ENCODE results near the gene RSPRY1. TPM values are rescaled to one million over a fixed set of nuclear protein-coding genes. Genes with fewer than 3 reads are reported as not detected.
A peak's percentile ranks its signal among the peaks of the same experiment; 100 is the strongest.

RSPRY1 gene
- total and polyA plus RNA-seq, 5 experiments from 2014 or later = 25.9 to 34.6 (median 29.3) TPM

DNA sequence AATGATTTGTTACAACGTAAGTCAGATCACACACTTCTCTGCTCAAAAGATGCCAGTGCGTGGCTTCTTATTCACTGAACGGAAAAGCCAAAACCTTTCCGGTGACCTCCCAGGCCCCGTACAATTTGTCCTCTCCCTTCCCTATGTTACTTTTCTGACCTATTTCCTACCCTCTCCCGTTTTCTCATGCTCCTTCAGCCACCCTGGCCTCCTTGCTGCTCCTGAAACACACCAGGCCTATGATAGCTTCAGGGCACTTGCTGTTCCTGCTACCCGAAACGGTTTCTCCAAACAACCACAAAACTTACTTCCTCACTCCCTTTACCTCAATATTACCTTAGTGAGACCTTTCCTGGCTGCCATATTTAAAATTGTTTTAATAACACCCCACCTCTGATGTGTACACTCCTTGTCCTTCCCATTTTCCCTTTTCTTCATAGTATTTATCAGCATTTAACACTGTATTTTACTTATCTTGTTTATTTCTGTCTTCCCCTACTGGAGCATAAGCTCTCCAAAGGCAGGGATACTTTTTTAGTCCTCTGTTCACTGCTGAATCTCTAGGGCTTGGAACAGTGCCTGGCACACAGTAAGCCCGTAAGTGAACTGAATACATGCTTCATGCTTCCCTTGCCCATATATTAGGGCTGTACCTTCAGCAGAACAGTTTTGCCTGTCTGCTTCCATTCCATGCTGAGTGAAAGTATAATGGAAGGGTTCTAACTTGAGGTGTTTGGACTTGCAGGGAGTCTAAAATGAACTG is 48.0 kb downstream of the RSPRY1 start:
- peak overlapping the region in 4 of 10 donors; percentile 11 to 40 (median 28) for H3K27ac Mint-ChIP-seq
- H3K27me3 Mint-ChIP-seq = no peaks in the 10 kb centered on the region
- ATAC-seq (no peak), DNase-seq (no peak)
- H3K9me3 Mint-ChIP-seq = no peaks in the 10 kb centered on the region
- H3K4me1 Mint-ChIP-seq = peaks cover 0 to 15% (median 2%) of the 10 kb centered on the region in 4 donors
- H3K36me3 Mint-ChIP-seq = peaks cover 10 to 85% (median 41%) of the 10 kb centered on the region in 3 donors
- POLR2A ChIA-PET = no interaction called here
- no peak overlapping the region for H3K4me3 Mint-ChIP-seq

DNA sequence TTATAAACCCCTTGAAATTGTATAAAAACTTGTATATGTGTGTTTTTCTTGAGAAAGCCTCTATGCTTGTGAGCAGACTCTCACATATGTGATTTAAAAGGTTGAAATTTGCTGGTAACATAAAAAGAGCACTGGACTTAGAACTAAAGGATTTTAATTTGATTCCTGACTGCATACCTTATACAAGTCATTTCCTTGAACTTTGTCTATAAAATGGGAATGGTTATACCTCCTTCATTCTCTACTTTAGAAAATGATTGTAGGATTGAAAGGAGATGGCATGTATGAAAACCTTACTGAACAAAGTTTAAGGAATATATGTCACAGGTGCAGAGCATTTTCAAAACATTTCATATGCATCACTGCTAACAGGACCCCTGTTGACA is 48.6 kb downstream of the RSPRY1 start:
- no peaks in the 10 kb centered on the region for H3K27me3 Mint-ChIP-seq
- no peak for DNase-seq
- POLR2A ChIA-PET = no interaction called here
- no peak overlapping the region for H3K4me3 Mint-ChIP-seq
- peaks cover 10 to 85% (median 42%) of the 10 kb centered on the region in 3 donors for H3K36me3 Mint-ChIP-seq
- H3K4me1 Mint-ChIP-seq = peaks cover 0 to 15% (median 2%) of the 10 kb centered on the region in 4 donors
- H3K9me3 Mint-ChIP-seq = no peaks in the 10 kb centered on the region
- H3K27ac Mint-ChIP-seq = peak overlapping the region in 1 of 10 donors; percentile 13
- ATAC-seq = no peak

DNA sequence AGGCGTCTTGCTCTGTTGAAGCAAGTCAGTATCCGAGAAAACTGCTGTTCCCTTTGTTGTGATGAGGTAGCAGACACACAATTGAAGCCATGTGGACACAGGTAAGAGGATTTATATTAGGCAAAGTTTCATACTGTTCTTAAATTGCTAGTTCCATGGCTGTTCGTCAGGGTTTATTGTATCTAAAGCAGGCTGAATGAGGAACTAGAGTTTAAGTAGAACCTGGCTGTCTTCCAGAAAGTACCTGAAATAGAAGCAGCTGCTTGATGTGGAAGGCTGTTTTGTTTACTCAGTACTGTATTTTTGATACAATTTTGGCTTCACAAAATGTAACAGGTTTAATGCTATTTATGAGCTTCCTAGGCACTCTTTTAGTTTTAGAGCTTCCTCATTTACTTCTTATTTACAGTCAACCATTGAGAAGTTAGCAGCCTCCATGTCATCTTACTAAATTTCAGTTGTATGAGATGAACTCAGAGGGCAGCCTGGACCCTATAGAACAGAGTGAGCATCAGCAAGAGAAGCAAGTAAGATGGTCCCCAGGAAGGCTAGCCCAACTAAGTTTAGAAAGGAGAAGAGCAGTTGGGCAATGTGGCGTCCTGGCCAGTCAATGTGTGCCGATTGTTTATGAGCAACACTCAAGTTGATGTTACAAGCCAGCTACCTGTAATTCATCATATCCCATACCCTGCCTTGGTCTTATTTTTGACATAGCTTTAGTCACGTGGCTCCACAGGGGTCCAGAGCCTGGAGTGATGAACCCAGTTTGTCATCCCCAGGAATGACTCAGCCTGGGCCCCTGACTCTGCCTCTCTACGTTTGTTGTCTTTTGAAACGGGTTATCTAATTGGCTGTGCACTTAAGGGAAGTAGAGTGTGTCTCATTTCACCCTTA is 49.2 kb downstream of the RSPRY1 start:
- no peaks in the 10 kb centered on the region for H3K27me3 Mint-ChIP-seq
- H3K4me3 Mint-ChIP-seq = peak overlapping the region in 1 of 10 donors; percentile 13
- H3K27ac Mint-ChIP-seq = peak overlapping the region in 5 of 10 donors; percentile 3 to 72 (median 57)
- peaks cover 10 to 81% (median 38%) of the 10 kb centered on the region in 3 donors for H3K36me3 Mint-ChIP-seq
- no peaks in the 10 kb centered on the region for H3K9me3 Mint-ChIP-seq
- peaks cover 0 to 15% (median 2%) of the 10 kb centered on the region in 4 donors for H3K4me1 Mint-ChIP-seq
- POLR2A ChIA-PET = interaction anchor here (0.8 to 1.2 kb wide), 2 partner anchors 10 to 48 kb away, joined by 3 to 4 read pairs; partner anchors contain the start of gene ARL2BP
- ATAC-seq (no peak), DNase-seq (no peak)

DNA sequence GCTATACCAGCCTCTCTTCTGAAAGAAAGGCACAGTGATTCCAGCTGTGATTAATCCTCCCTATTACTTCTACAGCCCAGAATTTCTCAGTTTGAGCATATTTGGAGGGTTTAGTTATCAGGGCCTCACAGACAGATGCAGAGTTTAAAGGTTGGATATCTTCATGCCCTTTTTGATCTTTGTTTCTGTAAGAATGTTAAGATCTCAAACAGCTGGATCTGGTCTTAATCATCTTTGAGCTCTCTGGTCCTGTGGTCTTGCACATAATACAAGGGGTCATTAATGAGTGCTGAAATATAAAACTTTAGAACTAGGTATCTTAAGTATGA is 49.9 kb downstream of the RSPRY1 start:
- POLR2A ChIA-PET = interaction anchor here (0.8 to 1.2 kb wide), 2 partner anchors 9 to 49 kb away, joined by 3 to 4 read pairs; partner anchors contain the start of gene ARL2BP
- no peaks in the 10 kb centered on the region for H3K9me3 Mint-ChIP-seq
- peaks cover 10 to 75% (median 32%) of the 10 kb centered on the region in 3 donors for H3K36me3 Mint-ChIP-seq
- no peak overlapping the region for H3K4me3 Mint-ChIP-seq
- ATAC-seq = no peak
- DNase-seq = no peak
- peaks cover 0 to 20% (median 2%) of the 10 kb centered on the region in 4 donors for H3K4me1 Mint-ChIP-seq
- H3K27me3 Mint-ChIP-seq = no peaks in the 10 kb centered on the region
- peak overlapping the region in 4 of 10 donors; percentile 3 to 72 (median 57) for H3K27ac Mint-ChIP-seq

DNA sequence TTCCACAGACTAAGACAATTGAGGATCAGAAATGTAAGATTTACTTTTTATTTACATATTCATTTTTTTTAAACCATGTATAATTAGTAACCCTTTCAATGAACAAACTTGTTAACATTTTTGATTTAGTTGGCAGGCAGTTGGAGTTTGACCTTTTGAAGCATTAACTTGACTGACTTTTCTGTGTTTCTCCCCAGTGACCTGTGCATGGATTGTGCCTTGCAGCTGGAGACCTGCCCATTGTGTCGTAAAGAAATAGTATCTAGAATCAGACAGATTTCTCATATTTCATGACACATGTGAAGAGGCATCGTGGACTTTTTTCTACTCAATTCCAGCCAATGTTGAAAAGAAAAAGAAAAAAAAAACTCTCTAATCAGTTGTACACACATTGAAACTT is 52.6 kb downstream of the RSPRY1 start:
- Mint-ChIP-seq H3K27ac (peak overlapping the region in 3 of 10 donors; percentile 4 to 22 (median 8)), H3K4me3 (no peak overlapping the region), H3K27me3 (no peaks in the 10 kb centered on the region), H3K36me3 (peaks cover 8 to 50% (median 25%) of the 10 kb centered on the region in 3 donors), H3K9me3 (no peaks in the 10 kb centered on the region), H3K4me1 (peaks cover 0 to 25% (median 2%) of the 10 kb centered on the region in 4 donors)
- POLR2A ChIA-PET = interaction anchor here (0.6 to 0.7 kb wide), 2 partner anchors 9 kb away, joined by 3 to 5 read pairs; no protein-coding TSS in a partner anchor
- ATAC-seq (no peak), DNase-seq (no peak)

DNA sequence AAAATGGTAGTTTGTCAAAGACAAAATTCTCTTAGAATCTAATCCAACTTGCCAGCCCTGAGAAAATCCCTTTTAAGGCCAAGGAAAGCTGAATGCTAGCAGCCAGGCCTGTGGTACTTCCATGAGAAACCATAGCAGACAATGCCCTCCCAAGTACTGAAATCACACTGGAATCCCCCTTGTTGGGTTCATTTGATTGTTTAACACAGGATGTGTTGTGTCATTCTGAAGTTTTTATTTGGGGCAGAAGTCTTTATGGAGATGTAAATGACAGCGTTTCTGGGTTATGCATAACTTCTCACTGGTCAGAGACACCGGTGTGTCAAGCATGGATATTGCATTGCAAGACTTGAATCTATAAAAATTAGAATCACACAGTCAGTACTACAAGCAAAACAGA is 53.0 kb downstream of the RSPRY1 start:
- Mint-ChIP-seq H3K4me1 (peaks cover under 1 to 26% (median 4%) of the 10 kb centered on the region in 4 donors), H3K36me3 (peaks cover 3 to 45% (median 24%) of the 10 kb centered on the region in 3 donors), H3K27ac (peak overlapping the region in 3 of 10 donors; percentile 4 to 22 (median 8)), H3K27me3 (no peaks in the 10 kb centered on the region), H3K4me3 (no peak overlapping the region), H3K9me3 (no peaks in the 10 kb centered on the region)
- DNase-seq (no peak), ATAC-seq (no peak)
- POLR2A ChIA-PET = interaction anchor here (0.6 kb wide), 1 partner anchor 9 kb away, joined by 5 read pairs; no protein-coding TSS in a partner anchor

DNA sequence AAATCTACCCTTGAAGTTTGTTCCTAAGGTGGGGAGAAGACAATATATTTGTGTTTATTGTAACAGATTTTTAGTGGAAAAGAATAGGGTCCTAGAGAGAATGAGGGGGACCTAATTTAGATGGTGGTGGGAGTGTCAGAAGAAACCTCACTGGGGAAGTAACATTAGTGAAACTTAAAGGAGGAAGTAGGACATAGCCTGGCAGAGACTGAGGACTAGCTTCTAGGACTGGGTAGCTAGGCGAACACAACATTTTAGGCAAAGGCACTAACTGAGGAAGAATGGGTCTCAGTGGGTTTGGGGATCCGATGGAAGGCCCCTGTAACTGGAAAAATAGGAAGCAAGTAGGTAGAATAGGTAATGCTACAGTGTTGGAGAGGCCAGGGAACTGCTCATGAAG is 54.7 kb downstream of the RSPRY1 start:
- H3K36me3 Mint-ChIP-seq = peaks cover 0 to 29% (median 13%) of the 10 kb centered on the region in 3 donors
- H3K27me3 Mint-ChIP-seq = no peaks in the 10 kb centered on the region
- peaks cover 9 to 26% (median 14%) of the 10 kb centered on the region in 4 donors for H3K4me1 Mint-ChIP-seq
- H3K4me3 Mint-ChIP-seq = no peak overlapping the region
- no peak for DNase-seq
- peak overlapping the region; percentile 2 to 60 (median 45) for H3K27ac Mint-ChIP-seq
- POLR2A ChIA-PET = no interaction called here
- ATAC-seq = no peak
- no peaks in the 10 kb centered on the region for H3K9me3 Mint-ChIP-seq

DNA sequence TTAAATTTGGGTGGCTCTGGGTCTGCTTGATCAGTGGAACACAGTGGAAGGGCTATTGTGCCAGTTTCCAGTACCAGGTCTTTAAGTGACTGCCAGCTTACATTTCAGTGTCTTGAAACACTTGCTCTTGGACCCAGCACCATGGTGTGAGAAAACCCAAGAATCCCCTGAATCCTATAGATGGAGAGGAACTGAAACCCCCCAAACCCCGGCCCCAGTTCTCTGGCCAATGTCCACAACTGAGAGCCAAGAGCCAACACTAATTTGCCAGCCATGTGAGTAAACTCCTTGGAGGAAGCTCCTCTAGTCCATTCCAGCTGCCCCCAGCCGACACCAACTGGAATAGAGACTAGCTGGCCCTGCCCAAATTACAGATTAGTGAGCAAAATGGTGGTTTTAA is 56.5 kb downstream of the RSPRY1 start:
- no peak for ATAC-seq

DNA sequence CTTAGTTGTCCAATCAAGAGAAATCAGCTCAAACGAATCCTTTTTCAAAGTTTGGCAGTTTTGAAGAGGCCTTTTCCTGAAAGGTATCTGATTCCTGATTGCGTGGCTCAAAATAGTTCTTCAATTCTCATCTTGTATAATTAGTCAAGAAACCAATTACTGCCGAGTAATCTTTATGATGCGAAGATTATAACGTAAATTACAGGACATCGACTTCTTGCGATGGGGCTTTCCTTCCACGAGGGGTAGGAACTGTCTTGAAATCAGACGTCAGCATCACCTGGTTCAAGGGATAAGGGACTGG is 58.3 kb downstream of the RSPRY1 start:
- H3K4me1 Mint-ChIP-seq = peaks cover 11 to 33% (median 21%) of the 10 kb centered on the region in 4 donors

More for the DNA sequence above, 56.5 kb downstream of the RSPRY1 start:
- Mint-ChIP-seq H3K4me1 (peaks cover 11 to 31% (median 20%) of the 10 kb centered on the region in 4 donors), H3K27me3 (no peaks in the 10 kb centered on the region), H3K9me3 (no peaks in the 10 kb centered on the region), H3K36me3 (peaks cover 0 to 29% (median 7%) of the 10 kb centered on the region in 3 donors), H3K27ac (peak overlapping the region in 2 of 10 donors; percentile 15 to 44), H3K4me3 (peak overlapping the region in 3 of 10 donors; percentile 10 to 37 (median 19))
- DNase-seq = no peak
- POLR2A ChIA-PET = no interaction called here

DNA sequence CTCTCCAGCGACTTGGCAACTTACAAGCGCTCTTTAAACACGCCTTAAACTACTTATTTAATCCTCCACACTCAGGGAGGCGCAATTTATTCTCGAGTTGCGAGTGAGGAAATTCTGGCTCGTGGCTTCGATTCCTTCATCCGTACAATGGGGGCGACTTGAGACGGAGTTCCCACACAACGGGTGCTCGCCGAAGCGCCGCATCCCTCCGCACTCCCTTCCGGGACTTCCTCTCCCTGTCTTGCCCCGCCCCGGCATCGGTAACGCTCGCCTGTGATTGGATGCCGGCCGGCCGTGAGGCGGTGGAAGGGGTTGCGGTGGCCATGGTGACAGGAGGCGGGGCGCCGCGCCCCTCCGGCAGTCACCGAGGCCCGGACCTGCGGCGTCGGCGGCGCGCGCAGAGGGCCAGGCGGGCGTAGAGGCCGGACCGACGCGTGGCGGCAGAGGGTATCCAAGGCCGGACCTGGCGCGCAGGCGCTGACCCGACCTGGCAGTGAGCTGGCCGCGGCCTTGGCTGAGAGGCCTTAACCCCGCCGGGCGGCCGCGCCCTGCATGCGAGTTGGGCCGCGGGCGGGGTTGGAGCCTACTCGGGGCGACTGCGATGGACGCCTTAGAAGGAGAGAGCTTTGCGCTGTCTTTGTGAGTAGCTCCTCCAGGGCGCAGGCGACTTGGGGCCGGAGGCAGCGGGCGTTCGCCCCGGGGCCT is 58.8 kb downstream of the RSPRY1 start, which contains the start of gene ARL2BP:
Gene ARL2BP, plus strand, starts transcription at position 493 of the 705 bp plus-strand sequence. Its CDS starts 109 bp downstream, at position 602.
- ATAC-seq (peak; percentile 92 to 96), DNase-seq (peak; percentile 95 to 98 (median 97))
- H3K36me3 Mint-ChIP-seq = peaks cover 0 to 33% (median 10%) of the 10 kb centered on the region in 3 donors
- POLR2A ChIA-PET = interaction anchor here (0.5 to 3.7 kb wide), 18 partner anchors 9 to 1050 kb away, joined by 3 to 24 read pairs (median 4); partner anchors contain the start of genes CIAPIN1, PSME3IP1 and RSPRY1
- H3K4me3 Mint-ChIP-seq = peak within 1 kb of the TSS; percentile 87 to 96 (median 94)
- peaks cover 11 to 33% (median 21%) of the 10 kb centered on the region in 4 donors for H3K4me1 Mint-ChIP-seq
- H3K27ac Mint-ChIP-seq = peak within 1 kb of the TSS; percentile 93 to 97 (median 96)
- H3K27me3 Mint-ChIP-seq = no peaks in the 10 kb centered on the region
- H3K9me3 Mint-ChIP-seq = no peaks in the 10 kb centered on the region

More for the DNA sequence above, 58.3 kb downstream of the RSPRY1 start:
- POLR2A ChIA-PET = interaction anchor here (0.7 to 3.7 kb wide), 6 partner anchors 9 to 174 kb away, joined by 3 to 24 read pairs (median 10); no protein-coding TSS in a partner anchor
- H3K36me3 Mint-ChIP-seq = peaks cover 0 to 30% (median 6%) of the 10 kb centered on the region in 3 donors
- no peak for DNase-seq
- H3K4me3 Mint-ChIP-seq = peak overlapping the region; percentile 87 to 96 (median 94)
- H3K9me3 Mint-ChIP-seq = no peaks in the 10 kb centered on the region
- no peaks in the 10 kb centered on the region for H3K27me3 Mint-ChIP-seq
- no peak for ATAC-seq
- peak overlapping the region; percentile 93 to 97 (median 96) for H3K27ac Mint-ChIP-seq

DNA sequence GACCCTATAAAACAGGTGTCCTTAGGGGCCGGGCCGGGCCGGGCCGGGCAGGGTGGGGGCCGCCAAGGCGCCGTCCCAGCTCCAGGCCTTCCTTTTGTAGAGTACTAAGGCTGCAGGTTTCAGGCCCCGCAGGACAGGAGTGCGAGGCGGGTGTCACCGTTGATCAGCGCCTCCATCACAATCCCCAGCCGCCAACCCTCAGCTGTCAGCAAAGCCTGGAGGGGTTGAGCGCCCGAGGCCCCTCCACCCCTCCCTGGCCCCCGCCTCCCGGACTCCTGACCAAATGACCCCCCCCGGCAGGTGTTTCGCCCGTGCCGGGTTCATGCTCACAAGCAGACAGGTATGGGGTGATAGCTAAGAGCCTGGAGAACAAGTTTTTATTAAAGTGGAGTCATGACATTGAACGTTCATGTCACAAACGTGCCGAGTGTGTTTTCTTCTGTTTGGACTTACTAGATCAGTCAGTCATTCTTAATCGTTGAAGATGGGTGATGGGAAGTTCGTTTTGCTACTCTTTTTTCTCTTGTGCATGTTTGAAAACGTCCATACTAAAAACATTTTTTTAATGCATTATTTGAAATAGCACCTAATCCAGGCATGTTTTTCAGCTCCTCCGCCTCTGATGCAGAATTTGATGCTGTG is 59.5 kb downstream of the RSPRY1 start:
- peak overlapping the region in 9 of 10 donors; percentile 57 to 96 (median 77) for H3K27ac Mint-ChIP-seq
- H3K4me1 Mint-ChIP-seq = peaks cover 11 to 31% (median 21%) of the 10 kb centered on the region in 4 donors
- peaks cover 0 to 35% (median 14%) of the 10 kb centered on the region in 3 donors for H3K36me3 Mint-ChIP-seq
- H3K27me3 Mint-ChIP-seq = no peaks in the 10 kb centered on the region
- DNase-seq (peak in 1 of 10 donors; percentile 18), ATAC-seq (peak; percentile 7 to 13)
- no peaks in the 10 kb centered on the region for H3K9me3 Mint-ChIP-seq
- POLR2A ChIA-PET = interaction anchor here (0.5 to 3.7 kb wide), 17 partner anchors 10 to 1051 kb away, joined by 3 to 24 read pairs (median 4); partner anchors contain the start of genes CIAPIN1, PSME3IP1 and RSPRY1
- peak overlapping the region; percentile 79 to 96 (median 84) for H3K4me3 Mint-ChIP-seq

All from naive thymus-derived CD8-positive, alpha-beta T cell (primary cell).